ENCODE results near the gene PFKP. TPM values are rescaled to one million over a fixed set of nuclear protein-coding genes. Genes with fewer than 3 reads are reported as not detected.

PFKP gene
- total RNA-seq, 4 donors from 2014 or later: 22.4 to 45.4 (median 29.1) TPM

GRCh38 chr10:3040069-3040468, 27.3 kb upstream of the PFKP start:
- H3K4me3 ChIP-seq: no peak overlapping the region
- DNase-seq (ENCODE audit: low spot score in 2 of 2): no peak
- no peaks in the 10 kb centered on the region for H3K36me3 ChIP-seq
- no peaks in the 10 kb centered on the region for H3K27me3 ChIP-seq
- WGBS, 2 donors: 45 to 71% methylated on average over 1 of the region's 1 CpG
- TF ChIP-seq POLR2A (IDR thresholded peaks at IDR 0.05): no peak
- no peak for TF ChIP-seq EP300 (IDR thresholded peaks at IDR 0.05)
- no peak for TF ChIP-seq CTCF (IDR thresholded peaks at IDR 0.05)
- peaks cover 0 to 9% (median 0%) of the 10 kb centered on the region in 4 donors for H3K4me1 ChIP-seq
- H3K9me3 ChIP-seq: no peaks in the 10 kb centered on the region
- no peak overlapping the region for H3K27ac ChIP-seq

- no peak for TF ChIP-seq POLR2A (IDR thresholded peaks at IDR 0.05)
- no peak for TF ChIP-seq CTCF (IDR thresholded peaks at IDR 0.05)
- no peak for TF ChIP-seq EP300 (IDR thresholded peaks at IDR 0.05)
- WGBS, 2 donors: 85 to 87% methylated on average over 10 of the region's 10 CpGs
- H3K4me1 ChIP-seq: peaks cover 0 to 32% (median 8%) of the 10 kb centered on the region in 4 donors
- H3K4me3 ChIP-seq: no peak overlapping the region
- no peaks in the 10 kb centered on the region for H3K27me3 ChIP-seq
- no peak overlapping the region for H3K27ac ChIP-seq
- H3K36me3 ChIP-seq: no peaks in the 10 kb centered on the region
- H3K9me3 ChIP-seq: no peaks in the 10 kb centered on the region
- no peak for DNase-seq (ENCODE audit: low spot score in 2 of 2)
These were observed 24.8 kb upstream of the PFKP start for GRCh38 chr10:3042589-3042988.

GRCh38 chr10:3043512-3044368, 23.6 kb upstream of the PFKP start:
- H3K27me3 ChIP-seq: no peaks in the 10 kb centered on the region
- DNase-seq (ENCODE audit: low spot score in 2 of 2): peak in 1 of 2 donors; percentile 72
- H3K4me3 ChIP-seq: no peak overlapping the region
- H3K36me3 ChIP-seq: no peaks in the 10 kb centered on the region
- no peak overlapping the region for H3K27ac ChIP-seq
- no peaks in the 10 kb centered on the region for H3K9me3 ChIP-seq
- H3K4me1 ChIP-seq: peaks cover 0 to 42% (median 8%) of the 10 kb centered on the region in 4 donors
- TF ChIP-seq EP300 (IDR thresholded peaks at IDR 0.05): no peak
- no peak for TF ChIP-seq POLR2A (IDR thresholded peaks at IDR 0.05)
- TF ChIP-seq CTCF (IDR thresholded peaks at IDR 0.05): peak; percentile 50 to 68 (median 56)
- 23 to 26% methylated on average over 16 of the region's 16 CpGs for WGBS, 2 donors

GRCh38 chr10:3045471-3046209, 21.7 kb upstream of the PFKP start:
- TF ChIP-seq CTCF (IDR thresholded peaks at IDR 0.05) (peak in 4 of 5 experiments; percentile 11 to 41 (median 26)), EP300 (IDR thresholded peaks at IDR 0.05) (no peak), POLR2A (IDR thresholded peaks at IDR 0.05) (no peak)
- DNase-seq (ENCODE audit: low spot score in 2 of 2): no peak
- Histone ChIP-seq H3K4me1 (peaks cover 0 to 45% (median 8%) of the 10 kb centered on the region in 4 donors), H3K27ac (peak overlapping the region in 3 of 4 donors; percentile 15 to 67 (median 65)), H3K27me3 (no peaks in the 10 kb centered on the region), H3K9me3 (no peaks in the 10 kb centered on the region), H3K36me3 (no peaks in the 10 kb centered on the region), H3K4me3 (no peak overlapping the region)
- WGBS, 2 donors: 16 to 25% methylated on average over 6 to 11 of the region's 11 CpGs
